SU-DHL-6 (cell line): ENCODE results near the gene POU6F1.

Source experiments
- EZH2phosphoT487 ChIP-seq: fragments of 200-600 bp; sonication (generic), shearing (Covaris generic); conservative IDR thresholded peaks from 2 replicates; pipeline ENCODE4 v1.6.1; 2018; ENCODE audit warnings: mild to moderate bottlenecking, antibody characterized with exemption, low read length, moderate library complexity, mixed read lengths
- TF ChIP-seq, protein P1 (sequence below): fragments of 200-600 bp; sonication (generic); IDR thresholded peaks from one replicate; pipeline ENCODE4 v1.5.1; 2017; ENCODE audit warnings: antibody characterized with exemption, mild to moderate bottlenecking, low read length, moderate library complexity; ENCODE audit not compliant: insufficient read depth, poor library complexity, severe bottlenecking

DNA sequence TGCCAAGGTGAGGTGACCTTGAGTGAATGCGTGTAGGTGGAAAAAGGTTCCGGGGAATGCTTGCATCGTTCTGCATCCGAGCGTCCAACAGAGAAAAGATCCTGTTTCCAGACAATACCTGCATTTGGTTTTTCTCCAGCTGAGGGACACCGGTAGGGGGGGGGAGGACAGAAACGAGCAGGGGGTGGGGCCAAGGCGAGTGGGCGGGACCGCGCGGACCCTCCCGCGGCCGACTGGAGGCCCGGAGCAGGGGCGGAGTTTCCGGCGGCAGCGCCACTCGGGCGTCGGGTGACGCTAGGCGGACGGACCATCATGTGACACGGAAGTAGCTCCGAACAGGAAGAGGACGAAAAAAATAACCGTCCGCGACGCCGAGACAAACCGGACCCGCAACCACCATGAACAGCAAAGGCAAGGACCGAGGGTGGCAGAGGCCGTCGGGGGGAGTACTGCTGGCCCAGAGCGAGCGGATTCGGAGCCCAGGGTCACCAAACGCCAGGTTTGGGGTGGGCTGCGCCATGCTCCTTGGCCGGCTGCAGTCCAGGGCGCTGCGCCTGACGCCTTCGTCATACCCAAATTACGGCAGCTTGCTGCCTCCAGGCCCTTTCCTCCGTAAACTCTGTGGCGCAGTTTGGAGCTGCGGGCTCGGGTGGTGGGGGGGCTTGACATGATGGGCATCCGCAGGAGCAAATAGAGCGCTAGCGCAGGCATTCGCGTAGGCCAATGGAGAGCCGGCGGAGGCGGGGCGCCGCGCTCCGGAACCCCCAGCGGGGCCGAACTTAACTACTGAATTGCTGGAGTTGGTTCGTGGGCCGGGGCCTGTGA lies 20.9 kb upstream of the POU6F1 start, which contains the start of gene DAZAP2:
- TF ChIP-seq, protein P1, sequence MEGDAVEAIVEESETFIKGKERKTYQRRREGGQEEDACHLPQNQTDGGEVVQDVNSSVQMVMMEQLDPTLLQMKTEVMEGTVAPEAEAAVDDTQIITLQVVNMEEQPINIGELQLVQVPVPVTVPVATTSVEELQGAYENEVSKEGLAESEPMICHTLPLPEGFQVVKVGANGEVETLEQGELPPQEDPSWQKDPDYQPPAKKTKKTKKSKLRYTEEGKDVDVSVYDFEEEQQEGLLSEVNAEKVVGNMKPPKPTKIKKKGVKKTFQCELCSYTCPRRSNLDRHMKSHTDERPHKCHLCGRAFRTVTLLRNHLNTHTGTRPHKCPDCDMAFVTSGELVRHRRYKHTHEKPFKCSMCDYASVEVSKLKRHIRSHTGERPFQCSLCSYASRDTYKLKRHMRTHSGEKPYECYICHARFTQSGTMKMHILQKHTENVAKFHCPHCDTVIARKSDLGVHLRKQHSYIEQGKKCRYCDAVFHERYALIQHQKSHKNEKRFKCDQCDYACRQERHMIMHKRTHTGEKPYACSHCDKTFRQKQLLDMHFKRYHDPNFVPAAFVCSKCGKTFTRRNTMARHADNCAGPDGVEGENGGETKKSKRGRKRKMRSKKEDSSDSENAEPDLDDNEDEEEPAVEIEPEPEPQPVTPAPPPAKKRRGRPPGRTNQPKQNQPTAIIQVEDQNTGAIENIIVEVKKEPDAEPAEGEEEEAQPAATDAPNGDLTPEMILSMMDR = no peak
- no peak for TF ChIP-seq EZH2phosphoT487
